ENCODE results near the gene SLITRK3.

Gene SLITRK3

GRCh38 chr3:165192610-165193192 lies 3.5 kb downstream of the SLITRK3 start:
- Histone ChIP-seq H3K4me3 (ENCODE audit: insufficient read depth, low read length, poor library complexity, severe bottlenecking) (no peak overlapping the region), H2AFZ (ENCODE audit: low read depth, low read length, severe bottlenecking) (no peak overlapping the region), H3F3A (ENCODE audit: insufficient read depth) (no peaks in the 10 kb centered on the region), H3K27me3 (ENCODE audit: low read length) (no peaks in the 10 kb centered on the region), H4K20me1 (ENCODE audit: low read depth, low read length) (no peaks in the 10 kb centered on the region), H3K36me3 (ENCODE audit: low read length) (no peaks in the 10 kb centered on the region), H3K9me3 (ENCODE audit: insufficient read depth, low read length) (0 out of 2 replicates have a peak, but pooled peaks cover 6% of the 10 kb centered on the region), H3K4me2 (ENCODE audit: low read depth, low read length, poor library complexity, severe bottlenecking) (no peak overlapping the region), H3K79me2 (ENCODE audit: insufficient read depth, low read length) (no peaks in the 10 kb centered on the region), H3K9ac (ENCODE audit: low read length) (no peak overlapping the region), H3K9me2 (replicated peaks; ENCODE audit: insufficient read depth, low read length) (no peaks in the 10 kb centered on the region), H3K27ac (ENCODE audit: low read depth, low read length) (no peak overlapping the region)
- no peak for TF ChIP-seq EZH2phosphoT487 (conservative IDR thresholded peaks at IDR 0.05; ENCODE audit: low read length)
- TF ChIP-seq CTCF (IDR thresholded peaks at IDR 0.05; ENCODE audit: insufficient read depth, low read length, poor library complexity, severe bottlenecking): no peak

DNA sequence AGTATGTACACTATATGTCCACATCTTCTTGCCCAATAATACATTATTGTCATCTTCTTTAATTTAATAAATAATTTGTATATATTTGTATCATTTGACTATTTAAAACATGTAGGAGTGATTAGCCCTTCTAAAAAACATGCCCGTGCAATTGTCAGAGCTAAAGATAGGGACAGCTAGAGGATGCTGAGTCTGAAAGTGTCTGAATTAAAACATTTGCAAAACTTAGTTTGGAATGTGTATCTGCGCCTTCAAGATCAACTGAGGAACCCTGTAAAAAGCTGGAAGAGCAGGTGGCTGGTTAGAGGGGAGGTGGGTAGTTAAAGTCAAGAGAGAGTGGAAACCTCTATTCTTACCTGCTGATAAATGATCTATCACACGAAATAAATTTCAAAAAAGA lies 4.7 kb downstream of the SLITRK3 start:
- TF ChIP-seq CTCF (IDR thresholded peaks at IDR 0.05; ENCODE audit: insufficient read depth, low read length, poor library complexity, severe bottlenecking): no peak
- no peak for TF ChIP-seq EZH2phosphoT487 (conservative IDR thresholded peaks at IDR 0.05; ENCODE audit: low read length)
- Histone ChIP-seq H3K4me2 (ENCODE audit: low read depth, low read length, poor library complexity, severe bottlenecking) (no peak overlapping the region), H3K27ac (ENCODE audit: low read depth, low read length) (no peak overlapping the region), H3F3A (ENCODE audit: insufficient read depth) (no peaks in the 10 kb centered on the region), H3K9ac (ENCODE audit: low read length) (no peak overlapping the region), H3K36me3 (ENCODE audit: low read length) (no peaks in the 10 kb centered on the region), H4K20me1 (ENCODE audit: low read depth, low read length) (no peaks in the 10 kb centered on the region), H3K9me3 (ENCODE audit: insufficient read depth, low read length) (no peaks in the 10 kb centered on the region), H3K9me2 (replicated peaks; ENCODE audit: insufficient read depth, low read length) (no peaks in the 10 kb centered on the region), H2AFZ (ENCODE audit: low read depth, low read length, severe bottlenecking) (no peak overlapping the region), H3K27me3 (ENCODE audit: low read length) (no peaks in the 10 kb centered on the region), H3K79me2 (ENCODE audit: insufficient read depth, low read length) (no peaks in the 10 kb centered on the region), H3K4me3 (ENCODE audit: insufficient read depth, low read length, poor library complexity, severe bottlenecking) (no peak overlapping the region)

DNA sequence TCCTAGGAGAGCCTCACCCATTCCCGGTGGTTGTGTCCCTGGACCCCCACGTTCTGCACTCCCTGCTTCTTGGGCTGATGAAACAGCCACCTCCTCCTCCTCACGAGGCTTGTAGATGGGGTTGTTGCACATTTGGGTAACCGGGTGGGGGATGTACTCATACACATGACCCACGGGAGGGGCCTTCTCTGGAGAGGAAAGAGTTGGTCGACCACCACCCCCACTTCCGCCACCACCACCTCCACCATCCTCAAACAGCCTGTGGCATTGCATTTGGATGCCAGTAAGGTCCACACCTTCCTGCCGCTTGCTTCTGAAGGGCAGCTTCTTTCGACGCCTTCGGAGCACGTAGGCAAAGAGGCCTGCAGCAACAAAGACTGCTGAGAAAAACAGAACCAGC lies 7.7 kb downstream of the SLITRK3 start:
- Histone ChIP-seq H3K9me3 (ENCODE audit: insufficient read depth, low read length) (no peaks in the 10 kb centered on the region), H3K4me3 (ENCODE audit: insufficient read depth, low read length, poor library complexity, severe bottlenecking) (no peak overlapping the region), H3K27me3 (ENCODE audit: low read length) (no peaks in the 10 kb centered on the region), H3K27ac (ENCODE audit: low read depth, low read length) (no peak overlapping the region), H3K4me2 (ENCODE audit: low read depth, low read length, poor library complexity, severe bottlenecking) (no peak overlapping the region), H2AFZ (ENCODE audit: low read depth, low read length, severe bottlenecking) (no peak overlapping the region), H3K36me3 (ENCODE audit: low read length) (no peaks in the 10 kb centered on the region), H3K79me2 (ENCODE audit: insufficient read depth, low read length) (no peaks in the 10 kb centered on the region), H4K20me1 (ENCODE audit: low read depth, low read length) (no peaks in the 10 kb centered on the region), H3K9ac (ENCODE audit: low read length) (no peak overlapping the region), H3K9me2 (replicated peaks; ENCODE audit: insufficient read depth, low read length) (no peaks in the 10 kb centered on the region), H3F3A (ENCODE audit: insufficient read depth) (no peaks in the 10 kb centered on the region)
- TF ChIP-seq CTCF (IDR thresholded peaks at IDR 0.05; ENCODE audit: insufficient read depth, low read length, poor library complexity, severe bottlenecking) (no peak), EZH2phosphoT487 (conservative IDR thresholded peaks at IDR 0.05; ENCODE audit: low read length) (no peak)
